ENCODE measurements around the gene COL5A1.

Gene COL5A1

GRCh38 chr9:134887219-134887618, 245.6 kb downstream of the COL5A1 start:
- Histone ChIP-seq H3K36me3 (ENCODE audit: insufficient read depth, low read length) (no peaks in the 10 kb centered on the region), H3K79me2 (ENCODE audit: insufficient read depth, low read length) (no peaks in the 10 kb centered on the region), H2AFZ (ENCODE audit: low read length) (no peak overlapping the region), H3K27me3 (ENCODE audit: insufficient read depth, low read length) (peaks cover 10% of the 10 kb centered on the region), H3K9ac (ENCODE audit: low read length) (no peak overlapping the region), H3K9me2 (ENCODE audit: low read depth, low read length) (no peaks in the 10 kb centered on the region), H3F3A (ENCODE audit: insufficient read depth, low read length) (no peaks in the 10 kb centered on the region), H3K27ac (ENCODE audit: low read depth, low read length, poor library complexity, severe bottlenecking) (no peak overlapping the region), H3K9me3 (ENCODE audit: low read length) (no peaks in the 10 kb centered on the region), H3K4me1 (ENCODE audit: insufficient read depth, low read length, severe bottlenecking) (peaks cover 25% of the 10 kb centered on the region), H3K4me2 (ENCODE audit: low read length) (no peak overlapping the region), H4K20me1 (ENCODE audit: insufficient read depth, low read length) (no peaks in the 10 kb centered on the region), H3K4me3 (ENCODE audit: low read depth, low read length, poor library complexity, severe bottlenecking) (no peak overlapping the region)
- TF ChIP-seq EZH2 (IDR thresholded peaks at IDR 0.05; ENCODE audit: borderline replicate concordance, low read length) (no peak), CTCF (IDR thresholded peaks at IDR 0.05; ENCODE audit: low read length) (no peak)

- Histone ChIP-seq H3K4me3 (ENCODE audit: low read depth, low read length, poor library complexity, severe bottlenecking) (no peak overlapping the region), H3K79me2 (ENCODE audit: insufficient read depth, low read length) (no peaks in the 10 kb centered on the region), H2AFZ (ENCODE audit: low read length) (no peak overlapping the region), H3K4me2 (ENCODE audit: low read length) (no peak overlapping the region), H3K9me2 (ENCODE audit: low read depth, low read length) (no peaks in the 10 kb centered on the region), H3K4me1 (ENCODE audit: insufficient read depth, low read length, severe bottlenecking) (peaks cover 25% of the 10 kb centered on the region), H3F3A (ENCODE audit: insufficient read depth, low read length) (no peaks in the 10 kb centered on the region), H3K27ac (ENCODE audit: low read depth, low read length, poor library complexity, severe bottlenecking) (no peak overlapping the region), H3K9me3 (ENCODE audit: low read length) (no peaks in the 10 kb centered on the region), H4K20me1 (ENCODE audit: insufficient read depth, low read length) (no peaks in the 10 kb centered on the region), H3K27me3 (ENCODE audit: insufficient read depth, low read length) (peaks cover 5% of the 10 kb centered on the region), H3K9ac (ENCODE audit: low read length) (no peak overlapping the region), H3K36me3 (ENCODE audit: insufficient read depth, low read length) (no peaks in the 10 kb centered on the region)
- no peak for TF ChIP-seq CTCF (IDR thresholded peaks at IDR 0.05; ENCODE audit: low read length)
- TF ChIP-seq EZH2 (IDR thresholded peaks at IDR 0.05; ENCODE audit: borderline replicate concordance, low read length) = no peak
These were observed 246.3 kb downstream of the COL5A1 start for GRCh38 chr9:134887686-134888602.

- Histone ChIP-seq H3K36me3 (ENCODE audit: insufficient read depth, low read length) (no peaks in the 10 kb centered on the region), H3K9me3 (ENCODE audit: low read length) (no peaks in the 10 kb centered on the region), H2AFZ (ENCODE audit: low read length) (no peak overlapping the region), H3K27me3 (ENCODE audit: insufficient read depth, low read length) (peaks cover 5% of the 10 kb centered on the region), H3K4me1 (ENCODE audit: insufficient read depth, low read length, severe bottlenecking) (peaks cover 25% of the 10 kb centered on the region), H4K20me1 (ENCODE audit: insufficient read depth, low read length) (no peaks in the 10 kb centered on the region), H3K4me2 (ENCODE audit: low read length) (no peak overlapping the region; the same call in 1 of the 2 replicates), H3K9me2 (ENCODE audit: low read depth, low read length) (no peaks in the 10 kb centered on the region), H3K4me3 (ENCODE audit: low read depth, low read length, poor library complexity, severe bottlenecking) (no peak overlapping the region), H3K79me2 (ENCODE audit: insufficient read depth, low read length) (no peaks in the 10 kb centered on the region), H3K27ac (ENCODE audit: low read depth, low read length, poor library complexity, severe bottlenecking) (no peak overlapping the region), H3K9ac (ENCODE audit: low read length) (no peak overlapping the region), H3F3A (ENCODE audit: insufficient read depth, low read length) (no peaks in the 10 kb centered on the region)
- TF ChIP-seq EZH2 (IDR thresholded peaks at IDR 0.05; ENCODE audit: borderline replicate concordance, low read length) (no peak), CTCF (IDR thresholded peaks at IDR 0.05; ENCODE audit: low read length) (no peak)
These were observed 247.1 kb downstream of the COL5A1 start for GRCh38 chr9:134888603-134889190.

Measured in OCI-LY1 (cell line).